ENCODE data around the gene BTBD19. TPM values are rescaled to one million over a fixed set of nuclear protein-coding genes. Genes with fewer than 3 reads are reported as not detected.

The BTBD19 gene
- polyA plus RNA-seq, 2 of the 4 experiments (the other 2 are of a cell fraction) = 4.7 to 7.4 TPM

DNA sequence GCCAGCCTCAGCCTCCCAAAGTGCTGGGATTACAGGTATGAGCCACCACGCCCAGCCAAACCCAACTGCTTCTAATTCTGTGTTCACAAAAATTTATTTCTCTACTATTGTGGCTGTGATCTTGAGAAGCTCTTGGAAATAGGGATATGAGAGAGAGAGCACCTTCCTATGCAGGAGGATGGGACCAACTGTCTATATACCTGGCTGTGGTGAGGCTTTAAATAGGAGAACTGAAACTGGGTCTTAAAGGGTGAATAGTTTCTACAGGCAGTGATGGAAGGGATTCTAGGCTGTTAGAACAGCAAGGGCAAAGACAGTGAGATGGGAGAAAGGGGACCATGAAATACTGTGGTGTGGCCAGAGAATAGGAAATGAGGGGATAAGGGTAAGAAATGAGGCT, 43.0 kb downstream of the BTBD19 start:
- POLR2A ChIA-PET = interaction anchor here (0.7 kb wide), 1 partner anchor 19 kb away, joined by 3 read pairs; no protein-coding TSS in a partner anchor

DNA sequence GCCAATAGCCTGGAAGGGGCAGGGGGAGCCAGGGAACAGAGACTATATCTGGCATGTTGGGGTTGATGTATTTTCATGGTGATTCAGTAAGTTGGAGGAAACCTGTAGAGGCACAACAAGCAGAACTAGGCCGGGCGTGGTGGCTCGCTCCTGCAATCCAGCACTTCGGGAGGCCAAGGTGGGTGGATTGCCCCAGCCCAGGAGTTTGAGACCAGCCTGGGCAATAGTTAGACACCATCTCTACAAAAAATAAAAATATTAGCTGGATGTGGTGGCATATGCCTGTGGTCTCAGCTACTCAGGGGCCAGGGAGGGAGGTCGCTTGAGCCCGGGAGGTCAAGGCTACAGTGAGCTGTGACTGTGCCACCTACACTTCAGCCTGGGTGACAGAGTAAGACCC, 44.9 kb downstream of the BTBD19 start:
- no peak for FAIRE-seq
- Histone ChIP-seq H3K9me3 (no peaks in the 10 kb centered on the region), H3K27ac (no peak overlapping the region), H3K4me2 (no peak overlapping the region), H3K4me1 (no peaks in the 10 kb centered on the region), H3K4me3 (no peak overlapping the region)
- ChIA-PET POLR2A (no interaction called here), CTCF (no interaction called here)
- no peak for ATAC-seq
- TF ChIP-seq JUN (IDR thresholded peaks at IDR 0.05) (no peak), POLR2AphosphoS2 (conservative IDR thresholded peaks at IDR 0.05; ENCODE audit: low read length) (no peak), SMC3 (IDR thresholded peaks at IDR 0.05) (no peak), CBX2 (IDR thresholded peaks at IDR 0.05; ENCODE audit: borderline replicate concordance, low read depth) (no peak), FOSL2 (IDR thresholded peaks at IDR 0.05) (no peak), FOSL2 (CRISPR knock-in tag; IDR thresholded peaks at IDR 0.05) (no peak), NR3C1 (IDR thresholded peaks at IDR 0.05) (no peak), HDAC2 (IDR thresholded peaks at IDR 0.05) (no peak), GATA3 (IDR thresholded peaks at IDR 0.05; ENCODE audit: borderline replicate concordance) (no peak), HOXB5 (CRISPR knock-in tag; IDR thresholded peaks at IDR 0.05) (no peak), TFCP2L1 (CRISPR knock-in tag; IDR thresholded peaks at IDR 0.05) (no peak), CEBPB (IDR thresholded peaks at IDR 0.05) (no peak), KDM1A (IDR thresholded peaks at IDR 0.05; ENCODE audit: low read depth) (no peak), MAFK (IDR thresholded peaks at IDR 0.05; ENCODE audit: partially characterized antibody) (no peak)
- TF ChIP-seq, protein P1, sequence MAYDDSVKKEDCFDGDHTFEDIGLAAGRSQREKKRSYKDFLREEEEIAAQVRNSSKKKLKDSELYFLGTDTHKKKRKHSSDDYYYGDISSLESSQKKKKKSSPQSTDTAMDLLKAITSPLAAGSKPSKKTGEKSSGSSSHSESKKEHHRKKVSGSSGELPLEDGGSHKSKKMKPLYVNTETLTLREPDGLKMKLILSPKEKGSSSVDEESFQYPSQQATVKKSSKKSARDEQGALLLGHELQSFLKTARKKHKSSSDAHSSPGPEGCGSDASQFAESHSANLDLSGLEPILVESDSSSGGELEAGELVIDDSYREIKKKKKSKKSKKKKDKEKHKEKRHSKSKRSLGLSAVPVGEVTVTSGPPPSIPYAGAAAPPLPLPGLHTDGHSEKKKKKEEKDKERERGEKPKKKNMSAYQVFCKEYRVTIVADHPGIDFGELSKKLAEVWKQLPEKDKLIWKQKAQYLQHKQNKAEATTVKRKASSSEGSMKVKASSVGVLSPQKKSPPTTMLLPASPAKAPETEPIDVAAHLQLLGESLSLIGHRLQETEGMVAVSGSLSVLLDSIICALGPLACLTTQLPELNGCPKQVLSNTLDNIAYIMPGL (CRISPR knock-in tag; IDR thresholded peaks at IDR 0.05; ENCODE audit: borderline replicate concordance) = no peak
- DNase-seq (ENCODE audit: low read depth in 1 of 2, low spot score in 1 of 2) = no peak
- WGBS (ENCODE audit: missing lambda C conversion rate) = 89% methylated on average over 6 of the region's 6 CpGs

More for the DNA sequence above, 43.0 kb downstream of the BTBD19 start:
- Histone ChIP-seq H3K4me1 (no peaks in the 10 kb centered on the region), H3K4me2 (no peak overlapping the region), H3K27ac (no peak overlapping the region), H3K9me3 (no peaks in the 10 kb centered on the region), H3K4me3 (no peak overlapping the region)
- DNase-seq (ENCODE audit: low read depth in 1 of 2, low spot score in 1 of 2) (no peak), FAIRE-seq (no peak), ATAC-seq (no peak)
- CTCF ChIA-PET = interaction anchor here (0.6 to 0.7 kb wide), 3 partner anchors 16 to 1097 kb away, joined by 3 to 5 read pairs (median 4); no protein-coding TSS in a partner anchor
- no peak for TF ChIP-seq SMC3 (IDR thresholded peaks at IDR 0.05)
- TF ChIP-seq, protein P2, sequence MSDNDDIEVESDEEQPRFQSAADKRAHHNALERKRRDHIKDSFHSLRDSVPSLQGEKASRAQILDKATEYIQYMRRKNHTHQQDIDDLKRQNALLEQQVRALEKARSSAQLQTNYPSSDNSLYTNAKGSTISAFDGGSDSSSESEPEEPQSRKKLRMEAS (IDR thresholded peaks at IDR 0.05) = no peak
- TF ChIP-seq HDAC2 (IDR thresholded peaks at IDR 0.05) = no peak
- TF ChIP-seq EHF (CRISPR knock-in tag; IDR thresholded peaks at IDR 0.05) = no peak
- TF ChIP-seq CBX2 (IDR thresholded peaks at IDR 0.05; ENCODE audit: borderline replicate concordance, low read depth) = no peak
- no peak for TF ChIP-seq BHLHE40 (IDR thresholded peaks at IDR 0.05; ENCODE audit: low read depth, low read length)
- TF ChIP-seq RNF2 (IDR thresholded peaks at IDR 0.05; ENCODE audit: borderline replicate concordance, low read depth) = no peak
- TF ChIP-seq HEYL (CRISPR knock-in tag; IDR thresholded peaks at IDR 0.05) = no peak
- TF ChIP-seq KDM1A (IDR thresholded peaks at IDR 0.05; ENCODE audit: low read depth) = no peak
- TF ChIP-seq, protein P3, sequence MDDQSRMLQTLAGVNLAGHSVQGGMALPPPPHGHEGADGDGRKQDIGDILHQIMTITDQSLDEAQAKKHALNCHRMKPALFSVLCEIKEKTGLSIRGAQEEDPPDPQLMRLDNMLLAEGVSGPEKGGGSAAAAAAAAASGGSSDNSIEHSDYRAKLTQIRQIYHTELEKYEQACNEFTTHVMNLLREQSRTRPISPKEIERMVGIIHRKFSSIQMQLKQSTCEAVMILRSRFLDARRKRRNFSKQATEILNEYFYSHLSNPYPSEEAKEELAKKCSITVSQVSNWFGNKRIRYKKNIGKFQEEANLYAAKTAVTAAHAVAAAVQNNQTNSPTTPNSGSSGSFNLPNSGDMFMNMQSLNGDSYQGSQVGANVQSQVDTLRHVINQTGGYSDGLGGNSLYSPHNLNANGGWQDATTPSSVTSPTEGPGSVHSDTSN (IDR thresholded peaks at IDR 0.05) = no peak
- TF ChIP-seq RAD21 (conservative IDR thresholded peaks at IDR 0.05 in 1 of 2, IDR thresholded peaks at IDR 0.05 in 1 of 2) = no peak
- WGBS (ENCODE audit: missing lambda C conversion rate) = 100% methylated on average over 1 of the region's 1 CpG

DNA sequence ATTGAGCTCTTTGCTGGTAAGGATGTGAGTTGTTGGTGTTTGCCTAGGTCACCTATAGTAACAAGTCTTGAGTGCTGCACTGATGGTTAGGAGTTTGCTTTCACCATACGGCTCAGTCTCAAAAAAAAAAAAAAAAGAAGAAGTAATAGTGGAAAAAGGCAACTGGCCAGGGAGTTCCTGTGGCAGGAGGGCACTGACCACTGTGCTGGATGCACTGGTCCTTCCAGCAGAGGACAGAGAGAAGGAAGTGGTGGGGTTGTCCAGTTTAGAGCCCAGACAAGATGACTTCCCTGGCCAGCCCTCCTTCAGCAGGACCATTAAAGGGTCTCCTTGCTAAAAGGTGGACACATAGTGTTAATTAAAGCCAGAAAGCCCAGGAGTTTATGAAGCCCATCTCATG, 46.6 kb downstream of the BTBD19 start:
- CTCF ChIA-PET = interaction anchor here (1.1 kb wide), 1 partner anchor 11 kb away, joined by 3 read pairs; the partner anchor contains the start of gene PTCH2
- H3K27ac ChIP-seq = no peak overlapping the region
- WGBS (ENCODE audit: missing lambda C conversion rate) = 93% methylated on average over 1 of the region's 1 CpG
- TF ChIP-seq, protein P1 (CRISPR knock-in tag; IDR thresholded peaks at IDR 0.05; ENCODE audit: borderline replicate concordance) = no peak
- TF ChIP-seq TP53 (CRISPR knock-in tag; IDR thresholded peaks at IDR 0.05) (no peak), HOXB13 (CRISPR knock-in tag; IDR thresholded peaks at IDR 0.05; ENCODE audit: low read depth) (no peak), ZC3H11A (IDR thresholded peaks at IDR 0.05) (no peak), HOXB5 (CRISPR knock-in tag; IDR thresholded peaks at IDR 0.05) (no peak), MAFK (IDR thresholded peaks at IDR 0.05; ENCODE audit: partially characterized antibody) (no peak), PHF8 (IDR thresholded peaks at IDR 0.05; ENCODE audit: borderline replicate concordance, low read depth) (no peak), ZFP36 (IDR thresholded peaks at IDR 0.05; ENCODE audit: borderline replicate concordance, partially characterized antibody) (no peak)
- TF ChIP-seq, protein P4, sequence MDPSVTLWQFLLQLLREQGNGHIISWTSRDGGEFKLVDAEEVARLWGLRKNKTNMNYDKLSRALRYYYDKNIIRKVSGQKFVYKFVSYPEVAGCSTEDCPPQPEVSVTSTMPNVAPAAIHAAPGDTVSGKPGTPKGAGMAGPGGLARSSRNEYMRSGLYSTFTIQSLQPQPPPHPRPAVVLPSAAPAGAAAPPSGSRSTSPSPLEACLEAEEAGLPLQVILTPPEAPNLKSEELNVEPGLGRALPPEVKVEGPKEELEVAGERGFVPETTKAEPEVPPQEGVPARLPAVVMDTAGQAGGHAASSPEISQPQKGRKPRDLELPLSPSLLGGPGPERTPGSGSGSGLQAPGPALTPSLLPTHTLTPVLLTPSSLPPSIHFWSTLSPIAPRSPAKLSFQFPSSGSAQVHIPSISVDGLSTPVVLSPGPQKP (IDR thresholded peaks at IDR 0.05; ENCODE audit: low read depth, low read length) = no peak
- TF ChIP-seq, protein P5, sequence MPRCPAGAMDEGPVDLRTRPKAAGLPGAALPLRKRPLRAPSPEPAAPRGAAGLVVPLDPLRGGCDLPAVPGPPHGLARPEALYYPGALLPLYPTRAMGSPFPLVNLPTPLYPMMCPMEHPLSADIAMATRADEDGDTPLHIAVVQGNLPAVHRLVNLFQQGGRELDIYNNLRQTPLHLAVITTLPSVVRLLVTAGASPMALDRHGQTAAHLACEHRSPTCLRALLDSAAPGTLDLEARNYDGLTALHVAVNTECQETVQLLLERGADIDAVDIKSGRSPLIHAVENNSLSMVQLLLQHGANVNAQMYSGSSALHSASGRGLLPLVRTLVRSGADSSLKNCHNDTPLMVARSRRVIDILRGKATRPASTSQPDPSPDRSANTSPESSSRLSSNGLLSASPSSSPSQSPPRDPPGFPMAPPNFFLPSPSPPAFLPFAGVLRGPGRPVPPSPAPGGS (IDR thresholded peaks at IDR 0.05) = no peak

More for the DNA sequence above, 46.6 kb downstream of the BTBD19 start:
- H3K9me3 ChIP-seq = no peaks in the 10 kb centered on the region
- FAIRE-seq = no peak
- POLR2A ChIA-PET = no interaction called here
- DNase-seq (ENCODE audit: low read depth in 1 of 2, low spot score in 1 of 2) = no peak
- no peak overlapping the region for H3K4me3 ChIP-seq
- H3K4me1 ChIP-seq = no peaks in the 10 kb centered on the region
- no peak for ATAC-seq
- H3K4me2 ChIP-seq = no peak overlapping the region
